Endothelial cell (in vitro differentiated cells): ENCODE measurements around the gene SLC16A3. TPM values are rescaled to one million over a fixed set of nuclear protein-coding genes. Genes with fewer than 3 reads are reported as not detected.
"Not testable (repeated sequence)": the region's sequence is repeated elsewhere in the genome, so short reads cannot be mapped to it uniquely, and the experiment has no call there.

Experiments used
- DNase-seq: peaks from one replicate; pipeline ENCODE4 v3.0.0; 2021; ENCODE audit warnings: low spot score
- H3K27ac Mint-ChIP-seq: one replicate; pipeline ENCODE4 v1.8.0; 2021; ENCODE audit warnings: mixed read lengths, inconsistent platforms; ENCODE audit not compliant: unreplicated experiment
- H3K27me3 Mint-ChIP-seq: one replicate; pipeline ENCODE4 v1.8.0; 2021; ENCODE audit warnings: mild to moderate bottlenecking, moderate library complexity, mixed read lengths, inconsistent platforms; ENCODE audit not compliant: unreplicated experiment
- H3K36me3 Mint-ChIP-seq: one replicate; pipeline ENCODE4 v1.8.0; 2021; ENCODE audit warnings: mild to moderate bottlenecking, low read depth, mixed read lengths, inconsistent platforms; ENCODE audit not compliant: unreplicated experiment
- H3K4me1 Mint-ChIP-seq: one replicate; pipeline ENCODE4 v1.8.0; 2021; ENCODE audit warnings: mild to moderate bottlenecking, mixed read lengths, inconsistent platforms; ENCODE audit not compliant: unreplicated experiment
- H3K4me3 Mint-ChIP-seq: one replicate; pipeline ENCODE4 v1.8.0; 2021; ENCODE audit warnings: mild to moderate bottlenecking, mixed read lengths, inconsistent platforms; ENCODE audit not compliant: unreplicated experiment
- H3K9me3 Mint-ChIP-seq: one replicate; pipeline ENCODE4 v1.8.0; 2021; ENCODE audit warnings: mixed read lengths, inconsistent platforms; ENCODE audit not compliant: unreplicated experiment
- CTCF ChIP-seq: fragments of 200-600 bp; sonication (generic); IDR thresholded peaks from one replicate; pipeline ENCODE4 v1.5.0; 2021; ENCODE audit warnings: antibody characterized with exemption; ENCODE audit not compliant: unreplicated experiment
- total RNA-seq: library from RNA; stranded (reverse); fragmentation: NEBNext Ultra II Directional; extraction: Animal tissue kit (Norgen Biotek cat#: 25700); gene quantifications from one replicate; pipeline ENCODE4 v1.2.1, GENCODE V29; 2021; ENCODE audit not compliant: unreplicated experiment

Gene SLC16A3
- total RNA-seq, 1 donor from 2014 or later: 76.2 TPM

DNA sequence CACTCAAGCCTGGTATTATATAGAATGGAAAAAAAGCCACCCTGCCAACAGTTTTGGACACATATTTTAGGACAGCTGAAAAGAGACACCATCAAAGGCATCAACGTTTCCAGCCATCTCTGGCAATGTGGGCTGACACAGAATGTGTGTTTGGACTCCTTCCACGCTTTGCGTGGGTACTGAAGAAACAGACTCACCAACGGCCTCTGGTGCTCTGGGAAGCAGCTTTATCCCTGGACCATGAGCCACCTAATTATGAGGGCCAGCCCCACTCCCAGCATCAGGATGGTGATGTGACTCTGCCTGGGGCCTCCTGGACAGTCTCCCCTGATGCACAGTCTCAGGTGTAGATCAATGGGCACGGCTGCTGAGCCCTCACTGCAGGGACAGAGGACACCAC, 44.1 kb upstream of the SLC16A3 start:
- no peak for DNase-seq
- Mint-ChIP-seq H3K4me1 (no peaks in the 10 kb centered on the region), H3K27me3 (no peaks in the 10 kb centered on the region), H3K4me3 (no peak overlapping the region), H3K9me3 (no peaks in the 10 kb centered on the region), H3K36me3 (peaks cover 25% of the 10 kb centered on the region), H3K27ac (no peak overlapping the region)
- TF ChIP-seq CTCF: no peak

DNA sequence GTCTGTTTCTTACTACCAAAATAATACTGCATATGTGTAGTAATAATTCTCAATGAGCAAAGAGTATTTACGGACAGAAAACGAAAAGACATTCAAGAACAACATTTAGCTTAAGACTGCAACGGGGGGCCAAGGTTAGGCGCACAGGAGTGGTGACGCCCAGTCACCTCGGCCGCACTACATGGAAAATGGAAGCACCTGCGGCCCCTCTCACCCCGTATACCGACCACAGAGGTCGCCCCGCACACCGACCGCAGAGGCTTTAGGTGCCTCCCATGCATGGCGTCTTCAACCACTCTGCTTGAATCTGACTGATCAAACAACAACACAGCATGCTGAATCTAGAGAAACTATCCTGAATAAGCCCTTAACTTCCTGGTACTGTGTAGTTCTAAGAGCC, 42.6 kb upstream of the SLC16A3 start:
- no peak for TF ChIP-seq CTCF
- no peaks in the 10 kb centered on the region for H3K4me1 Mint-ChIP-seq
- no peaks in the 10 kb centered on the region for H3K27me3 Mint-ChIP-seq
- no peak for DNase-seq
- H3K4me3 Mint-ChIP-seq: no peak overlapping the region
- H3K27ac Mint-ChIP-seq: no peak overlapping the region
- peaks cover 22% of the 10 kb centered on the region for H3K36me3 Mint-ChIP-seq
- no peaks in the 10 kb centered on the region for H3K9me3 Mint-ChIP-seq

DNA sequence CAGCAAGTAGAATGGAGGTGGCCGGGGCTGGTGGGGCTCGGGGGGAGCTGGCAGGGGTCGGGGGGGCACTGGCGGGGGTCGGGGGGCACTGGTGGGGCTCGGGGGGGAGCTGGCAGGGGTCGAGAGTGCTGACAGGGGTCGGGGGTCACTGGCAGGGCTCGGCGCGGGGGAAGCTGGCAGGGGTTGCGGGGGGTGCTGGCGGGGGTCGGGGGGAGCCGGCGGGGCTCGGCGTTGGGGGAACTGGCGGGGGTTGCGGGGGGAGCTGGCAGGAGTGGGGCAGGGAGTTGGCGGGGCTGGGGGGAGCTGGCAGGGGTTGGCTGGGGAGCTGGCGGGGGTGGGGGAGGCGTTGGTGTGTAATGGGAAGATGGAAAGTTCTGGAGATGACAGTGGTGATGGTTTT, 41.3 kb upstream of the SLC16A3 start:
- no peak for TF ChIP-seq CTCF
- Mint-ChIP-seq H3K36me3 (peaks cover 18% of the 10 kb centered on the region), H3K4me1 (no peaks in the 10 kb centered on the region), H3K27me3 (no peaks in the 10 kb centered on the region), H3K27ac (no peak overlapping the region), H3K4me3 (no peak overlapping the region), H3K9me3 (no peaks in the 10 kb centered on the region)
- no peak for DNase-seq

GRCh38 chr17:82188001-82188961, 40.6 kb upstream of the SLC16A3 start:
- Mint-ChIP-seq H3K36me3 (peaks cover 17% of the 10 kb centered on the region), H3K4me1 (peaks cover 5% of the 10 kb centered on the region), H3K27me3 (no peaks in the 10 kb centered on the region), H3K27ac (no peak overlapping the region), H3K9me3 (no peaks in the 10 kb centered on the region), H3K4me3 (no peak overlapping the region)
- no peak for DNase-seq
- TF ChIP-seq CTCF: no peak

GRCh38 chr17:82193050-82193449, 35.8 kb upstream of the SLC16A3 start:
- Mint-ChIP-seq H3K36me3 (peaks cover 26% of the 10 kb centered on the region), H3K27ac (peak overlapping the region; percentile 87)
- not testable (repeated sequence) for H3K9me3 Mint-ChIP-seq

More at GRCh38 chr17:82193050-82193449, 35.8 kb upstream of the SLC16A3 start:
- not testable (repeated sequence) for H3K27me3 Mint-ChIP-seq, DNase-seq
- Mint-ChIP-seq H3K4me3 (peak overlapping the region; percentile 71), H3K4me1 (peaks cover 17% of the 10 kb centered on the region)
